Osteocyte (in vitro differentiated cells): Measurements from ENCODE around the gene TTBK1. TPM values are rescaled to one million over a fixed set of nuclear protein-coding genes. Genes with fewer than 3 reads are reported as not detected.

Experiments used
- DNase-seq: peaks from one replicate; pipeline ENCODE4 v3.0.0; 2021; ENCODE audit warnings: mixed read lengths; ENCODE audit not compliant: unreplicated experiment; ENCODE audit errors: extremely low spot score
- H3K27ac Mint-ChIP-seq: one replicate; pipeline ENCODE4 v1.8.0; 2021; ENCODE audit warnings: mild to moderate bottlenecking, mixed read lengths; ENCODE audit not compliant: unreplicated experiment
- H3K27me3 Mint-ChIP-seq: one replicate; pipeline ENCODE4 v1.8.0; 2021; ENCODE audit warnings: mixed read lengths; ENCODE audit not compliant: unreplicated experiment
- H3K36me3 Mint-ChIP-seq: one replicate; pipeline ENCODE4 v1.8.0; 2021; ENCODE audit warnings: mixed read lengths; ENCODE audit not compliant: unreplicated experiment
- H3K4me1 Mint-ChIP-seq: one replicate; pipeline ENCODE4 v1.8.0; 2021; ENCODE audit warnings: mixed read lengths; ENCODE audit not compliant: unreplicated experiment
- H3K4me3 Mint-ChIP-seq: one replicate; pipeline ENCODE4 v1.8.0; 2021; ENCODE audit warnings: mild to moderate bottlenecking, moderate library complexity, mixed read lengths; ENCODE audit not compliant: unreplicated experiment
- H3K9me3 Mint-ChIP-seq: one replicate; pipeline ENCODE4 v1.8.0; 2021; ENCODE audit warnings: mixed read lengths; ENCODE audit not compliant: unreplicated experiment
- total RNA-seq: library from RNA; stranded (reverse); gene quantifications from 2 replicates; pipeline ENCODE4 v1.2.1, GENCODE V29; 2021
- TF ChIP-seq, protein P1 (sequence below): fragments of 200-600 bp; sonication (generic); IDR thresholded peaks from 2 replicates; pipeline ENCODE4 v1.5.0; 2021; ENCODE audit warnings: antibody characterized with exemption, mild to moderate bottlenecking, moderate library complexity

Gene TTBK1
- total RNA-seq, 1 donor from 2014 or later, result 0.08 TPM

- Mint-ChIP-seq H3K4me3 (peak overlapping the region; percentile 64), H3K9me3 (no peaks in the 10 kb centered on the region), H3K36me3 (no peaks in the 10 kb centered on the region), H3K27me3 (peaks cover 19% of the 10 kb centered on the region), H3K4me1 (peaks cover 17% of the 10 kb centered on the region), H3K27ac (peak overlapping the region; percentile 56)
- TF ChIP-seq, protein P1, sequence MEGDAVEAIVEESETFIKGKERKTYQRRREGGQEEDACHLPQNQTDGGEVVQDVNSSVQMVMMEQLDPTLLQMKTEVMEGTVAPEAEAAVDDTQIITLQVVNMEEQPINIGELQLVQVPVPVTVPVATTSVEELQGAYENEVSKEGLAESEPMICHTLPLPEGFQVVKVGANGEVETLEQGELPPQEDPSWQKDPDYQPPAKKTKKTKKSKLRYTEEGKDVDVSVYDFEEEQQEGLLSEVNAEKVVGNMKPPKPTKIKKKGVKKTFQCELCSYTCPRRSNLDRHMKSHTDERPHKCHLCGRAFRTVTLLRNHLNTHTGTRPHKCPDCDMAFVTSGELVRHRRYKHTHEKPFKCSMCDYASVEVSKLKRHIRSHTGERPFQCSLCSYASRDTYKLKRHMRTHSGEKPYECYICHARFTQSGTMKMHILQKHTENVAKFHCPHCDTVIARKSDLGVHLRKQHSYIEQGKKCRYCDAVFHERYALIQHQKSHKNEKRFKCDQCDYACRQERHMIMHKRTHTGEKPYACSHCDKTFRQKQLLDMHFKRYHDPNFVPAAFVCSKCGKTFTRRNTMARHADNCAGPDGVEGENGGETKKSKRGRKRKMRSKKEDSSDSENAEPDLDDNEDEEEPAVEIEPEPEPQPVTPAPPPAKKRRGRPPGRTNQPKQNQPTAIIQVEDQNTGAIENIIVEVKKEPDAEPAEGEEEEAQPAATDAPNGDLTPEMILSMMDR, result no peak
- no peak for DNase-seq
Measured at GRCh38 chr6:43229803-43230620, 13.3 kb upstream of the TTBK1 start.

DNA sequence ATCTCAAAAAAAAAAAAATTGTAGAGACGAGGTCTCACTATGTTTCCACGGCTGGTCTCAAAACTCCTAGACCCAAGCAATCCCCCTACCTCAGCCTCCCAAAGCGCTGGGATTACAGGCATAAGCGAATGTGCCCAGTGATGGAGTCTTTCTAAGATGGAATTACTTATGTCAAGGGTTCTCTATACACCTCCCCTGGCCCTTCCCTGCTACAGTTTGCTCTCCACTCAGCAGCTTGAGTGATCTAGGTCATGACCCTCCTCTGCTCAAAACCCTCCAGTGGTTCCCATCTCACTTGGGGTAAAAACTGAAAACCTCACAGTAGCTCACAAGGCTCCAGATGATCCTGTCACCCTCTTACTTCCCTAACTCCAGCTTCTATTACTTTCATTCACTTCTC, 12.2 kb upstream of the TTBK1 start:
- Mint-ChIP-seq H3K36me3 (no peaks in the 10 kb centered on the region), H3K27me3 (peaks cover 21% of the 10 kb centered on the region), H3K4me3 (no peak overlapping the region), H3K4me1 (peaks cover 17% of the 10 kb centered on the region), H3K27ac (no peak overlapping the region), H3K9me3 (no peaks in the 10 kb centered on the region)
- no peak for DNase-seq
- TF ChIP-seq, protein P1, result no peak

DNA sequence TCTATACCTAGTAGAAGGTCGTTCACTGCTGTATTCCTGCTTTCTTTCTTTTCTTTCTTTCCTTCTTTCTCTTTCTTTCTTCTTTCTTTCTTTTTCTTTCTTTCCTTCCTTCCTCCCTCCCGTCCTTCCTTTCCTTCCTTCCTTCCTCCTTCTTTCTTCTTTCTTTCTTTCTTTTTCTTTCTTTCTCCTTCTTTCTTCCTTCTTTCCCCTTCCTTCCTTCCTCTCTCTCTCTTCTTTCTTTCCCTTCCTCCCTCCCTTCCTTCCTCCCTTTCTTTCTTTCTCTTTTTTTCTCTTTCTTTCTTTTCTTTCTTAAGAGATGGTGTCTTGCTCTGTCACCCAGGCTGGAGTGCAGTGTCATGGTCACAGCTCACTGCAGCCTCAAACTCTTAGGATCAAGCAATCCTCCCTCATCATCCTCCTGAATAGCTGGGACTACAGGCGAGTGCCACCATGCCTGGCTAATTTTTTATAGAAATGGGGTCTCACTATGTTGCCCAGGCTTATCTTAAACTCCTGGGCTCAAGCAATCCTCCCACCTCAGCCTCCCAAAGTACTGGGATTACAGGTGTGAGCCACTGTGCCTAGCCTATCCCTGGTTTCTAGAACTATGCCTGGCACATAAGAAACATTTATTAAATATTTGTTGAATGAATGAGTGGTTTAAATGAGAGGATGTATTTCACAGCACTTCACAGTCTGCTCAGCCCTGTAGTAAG, 11.4 kb upstream of the TTBK1 start:
- Mint-ChIP-seq H3K36me3 (no peaks in the 10 kb centered on the region), H3K27me3 (peaks cover 28% of the 10 kb centered on the region), H3K27ac (no peak overlapping the region), H3K9me3 (no peaks in the 10 kb centered on the region), H3K4me1 (peaks cover 17% of the 10 kb centered on the region), H3K4me3 (no peak overlapping the region)
- no peak for DNase-seq
- TF ChIP-seq, protein P1, result no peak

- H3K4me3 Mint-ChIP-seq, result no peak overlapping the region
- no peak overlapping the region for H3K27ac Mint-ChIP-seq
- TF ChIP-seq, protein P1, result no peak
- H3K36me3 Mint-ChIP-seq, result peaks cover 5% of the 10 kb centered on the region
- no peak for DNase-seq
- peaks cover 9% of the 10 kb centered on the region for H3K9me3 Mint-ChIP-seq
- no peaks in the 10 kb centered on the region for H3K4me1 Mint-ChIP-seq
- peaks cover 56% of the 10 kb centered on the region for H3K27me3 Mint-ChIP-seq
Measured at GRCh38 chr6:43235841-43236240, 7.4 kb upstream of the TTBK1 start.

GRCh38 chr6:43239054-43239453, 4.2 kb upstream of the TTBK1 start:
- Mint-ChIP-seq H3K9me3 (peaks cover 9% of the 10 kb centered on the region), H3K4me1 (no peaks in the 10 kb centered on the region), H3K27me3 (peaks cover 37% of the 10 kb centered on the region), H3K36me3 (peaks cover 5% of the 10 kb centered on the region), H3K4me3 (no peak overlapping the region), H3K27ac (no peak overlapping the region)
- TF ChIP-seq, protein P1, result no peak
- no peak for DNase-seq
